ENCODE results near the gene ID3. TPM values are rescaled to one million over a fixed set of nuclear protein-coding genes. Genes with fewer than 3 reads are reported as not detected.
A peak's percentile ranks its signal among the peaks of the same experiment; 100 is the strongest.

The ID3 gene
- total and polyA plus RNA-seq, 9 of the 15 experiments (the other 6 are each of a cell fraction or from before 2014, with no cell fraction given) = 6.8 to 59.8 (median 23.5) TPM

- TF ChIP-seq SMARCA4 (IDR thresholded peaks at IDR 0.05) = peak; percentile 48; the same call in 1 of the 2 replicates
- TF ChIP-seq PML (IDR thresholded peaks at IDR 0.05; ENCODE audit: low read length) = no peak
- TF ChIP-seq SPI1 (IDR thresholded peaks at IDR 0.05; ENCODE audit: borderline replicate concordance, low read depth, low read length) = no peak
- TF ChIP-seq ZFP30 (CRISPR knock-in tag; IDR thresholded peaks at IDR 0.05; ENCODE audit: borderline replicate concordance) = no peak
- TF ChIP-seq POLR3G (IDR thresholded peaks at IDR 0.05; ENCODE audit: extremely low read depth, insufficient read length, insufficient replicate concordance) = no peak
- TF ChIP-seq JUNB (CRISPR knock-in tag; conservative IDR thresholded peaks at IDR 0.05) = no peak
- TF ChIP-seq HINFP (tag; conservative IDR thresholded peaks at IDR 0.05; ENCODE audit: low read depth) = peak; percentile 87
- no peak for TF ChIP-seq HEY1 (CRISPR knock-in tag; IDR thresholded peaks at IDR 0.05; ENCODE audit: borderline replicate concordance)
- no peak for TF ChIP-seq ZNF785 (CRISPR knock-in tag; IDR thresholded peaks at IDR 0.05)
- no peak for TF ChIP-seq OTX1 (CRISPR knock-in tag; IDR thresholded peaks at IDR 0.05)
- TF ChIP-seq FOXK1 (CRISPR knock-in tag; IDR thresholded peaks at IDR 0.05; ENCODE audit: borderline replicate concordance) = 0 out of 2 replicates have a peak, but pooled peaks have one; percentile 89
- no peak for TF ChIP-seq ZNF766 (CRISPR knock-in tag; conservative IDR thresholded peaks at IDR 0.05)
- no peak for TF ChIP-seq CHCHD3 (CRISPR knock-in tag; IDR thresholded peaks at IDR 0.05)
- no peak for TF ChIP-seq BDP1 (IDR thresholded peaks at IDR 0.05; ENCODE audit: insufficient read depth, insufficient read length)
- no peak for TF ChIP-seq ZNF740 (CRISPR knock-in tag; IDR thresholded peaks at IDR 0.05)
- 0 out of 4 replicates have a peak, but pooled peaks of 1 of the 2 experiments have one; percentile 19 for TF ChIP-seq ZNF740 (tag; IDR thresholded peaks at IDR 0.05)
- no peak; the same call in 1 of the 2 replicates for TF ChIP-seq SMARCC2 (IDR thresholded peaks at IDR 0.05; ENCODE audit: low read depth)
- no peak for TF ChIP-seq ASH1L (IDR thresholded peaks at IDR 0.05; ENCODE audit: borderline replicate concordance, low read depth, partially characterized antibody)
- TF ChIP-seq ZNF79 (CRISPR knock-in tag; IDR thresholded peaks at IDR 0.05; ENCODE audit: low read depth) = no peak
- TF ChIP-seq COPS2 (conservative IDR thresholded peaks at IDR 0.05) = no peak
- TF ChIP-seq XRCC4 (IDR thresholded peaks at IDR 0.05; ENCODE audit: extremely low read depth, insufficient read depth, insufficient read length) = no peak
- no peak for TF ChIP-seq POLR3A (IDR thresholded peaks at IDR 0.05; ENCODE audit: borderline replicate concordance, extremely low read depth, insufficient read depth, insufficient read length)
- no peak for TF ChIP-seq ADNP (tag; IDR thresholded peaks at IDR 0.05)
- no peak for TF ChIP-seq WHSC1 (IDR thresholded peaks at IDR 0.05; ENCODE audit: low read length)
- TF ChIP-seq EP400 (IDR thresholded peaks at IDR 0.05) = peak; percentile 83
- peak; percentile 18; the same call in 1 of the 2 replicates for TF ChIP-seq SUPT5H (IDR thresholded peaks at IDR 0.05)
- TF ChIP-seq BRD9 (IDR thresholded peaks at IDR 0.05; ENCODE audit: low read depth, partially characterized antibody) = peak; percentile 28
- no peak for TF ChIP-seq CREB1 (IDR thresholded peaks at IDR 0.05)
- no peak for TF ChIP-seq CREB1 (CRISPR knock-in tag; IDR thresholded peaks at IDR 0.05)
- TF ChIP-seq RHOXF2B (CRISPR knock-in tag; conservative IDR thresholded peaks at IDR 0.05) = no peak
Observed at GRCh38 chr1:23558140-23558871, 995 bp downstream of the ID3 start (continued).
